ENCODE measurements around the gene CREB3L2. TPM values are rescaled to one million over a fixed set of nuclear protein-coding genes. Genes with fewer than 3 reads are reported as not detected.

CREB3L2 gene
- total and polyA plus RNA-seq, 2 of the 8 experiments (the other 6 are each of a cell fraction or from before 2014, with no cell fraction given), result 14.4 to 48.3 TPM

- no peak for TF ChIP-seq NANOG (IDR thresholded peaks at IDR 0.05; ENCODE audit: insufficient read depth, low read depth, low read length, poor library complexity, severe bottlenecking)
- TF ChIP-seq ATF3 (IDR thresholded peaks at IDR 0.05; ENCODE audit: insufficient read depth, low read depth, low read length), result no peak
- TF ChIP-seq JUN (IDR thresholded peaks at IDR 0.05; ENCODE audit: low read depth, low read length), result no peak
- no peak for TF ChIP-seq RFX5 (IDR thresholded peaks at IDR 0.05; ENCODE audit: borderline replicate concordance, low read depth, low read length)
- no peak for TF ChIP-seq FOSL1 (IDR thresholded peaks at IDR 0.05; ENCODE audit: insufficient read depth, low read depth, low read length)
- TF ChIP-seq SAP30 (IDR thresholded peaks at IDR 0.05; ENCODE audit: insufficient read depth, insufficient replicate concordance, low read length), result no peak
- no peak for TF ChIP-seq JUND (IDR thresholded peaks at IDR 0.05; ENCODE audit: low read length)
- no peak for TF ChIP-seq TAF7 (optimal IDR thresholded peaks at IDR 0.05; ENCODE audit: borderline replicate concordance, low read depth, low read length)
Observed at GRCh38 chr7:137888241-137888640, 113.6 kb downstream of the CREB3L2 start (continued).
